Colon (tissue), 2 donors: ENCODE measurements around the gene SLC9A6.
A peak's percentile ranks its signal among the peaks of the same experiment; 100 is the strongest.
"Not testable (repeated sequence)": the region's sequence is repeated elsewhere in the genome, so short reads cannot be mapped to it uniquely, and the experiment has no call there.

Source experiments
- FAIRE-seq: peaks from 2 replicates; lab custom pipeline; 2012; peaks lifted over from hg19 to GRCh38; lab: Jason Lieb, UNC
- donor health status: control.
- donor health status: control.

The SLC9A6 gene

DNA sequence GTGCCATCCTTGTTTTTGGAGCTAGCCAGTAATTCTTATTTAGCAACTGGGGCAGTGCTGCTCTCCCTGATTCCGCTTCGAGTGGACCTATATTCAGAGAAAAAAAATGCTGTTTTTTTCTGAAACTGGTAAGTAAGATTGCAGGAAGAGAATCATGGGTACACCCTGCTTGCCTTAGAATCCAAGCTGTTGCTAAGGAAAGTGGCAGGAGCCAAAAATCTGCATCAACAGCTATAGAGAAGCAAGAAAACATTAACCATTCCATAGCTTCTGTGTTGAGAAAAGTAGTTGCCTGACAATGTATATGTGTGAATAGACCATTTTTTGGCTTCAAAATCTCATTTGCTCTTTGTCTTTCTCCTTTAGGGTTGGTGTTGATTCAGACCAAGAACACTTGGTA, 44.5 kb downstream of the SLC9A6 start:
- FAIRE-seq = no peak

DNA sequence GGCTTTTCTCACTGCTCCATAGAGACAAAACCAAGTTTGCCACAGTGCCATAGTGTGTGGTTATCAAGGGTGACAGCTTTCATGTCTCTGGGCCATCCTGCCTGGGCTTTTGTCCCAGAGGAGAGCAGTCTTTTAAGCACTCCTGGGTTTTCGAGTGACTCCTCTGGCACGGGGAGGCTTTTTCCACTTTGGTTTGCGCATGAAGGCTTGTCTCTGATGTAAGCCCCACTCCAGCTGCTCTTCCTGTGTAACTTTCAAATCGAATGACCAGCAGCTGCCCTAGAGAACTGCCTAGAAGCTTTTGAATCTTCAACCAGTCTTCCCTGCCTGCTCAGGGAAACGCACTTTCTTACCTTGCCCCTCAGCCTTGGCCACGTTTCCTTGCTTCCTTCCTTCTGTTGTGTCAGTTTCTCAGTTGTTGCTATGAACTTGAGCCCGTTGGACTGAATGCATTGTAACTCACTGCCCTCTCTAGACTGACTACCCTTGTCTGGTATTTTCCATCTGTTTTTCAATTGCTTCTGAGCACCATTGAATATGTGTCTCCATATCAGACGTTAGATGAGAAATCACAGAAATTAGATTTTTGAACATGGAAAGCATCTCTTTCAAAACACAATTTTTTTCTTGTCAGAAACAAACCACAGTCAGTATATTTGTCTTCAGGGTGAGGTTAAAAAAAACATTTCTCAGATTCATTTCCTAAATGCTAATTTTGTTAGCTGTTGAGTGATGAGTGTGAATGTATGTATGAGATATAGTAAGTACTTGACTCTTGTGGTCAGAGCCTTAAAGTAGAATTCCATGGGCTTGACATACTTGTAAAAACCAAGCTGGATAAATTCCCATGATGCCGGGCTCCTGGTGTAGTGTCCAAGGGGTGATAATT, 45.3 kb downstream of the SLC9A6 start:
- FAIRE-seq = peak; percentile 36

DNA sequence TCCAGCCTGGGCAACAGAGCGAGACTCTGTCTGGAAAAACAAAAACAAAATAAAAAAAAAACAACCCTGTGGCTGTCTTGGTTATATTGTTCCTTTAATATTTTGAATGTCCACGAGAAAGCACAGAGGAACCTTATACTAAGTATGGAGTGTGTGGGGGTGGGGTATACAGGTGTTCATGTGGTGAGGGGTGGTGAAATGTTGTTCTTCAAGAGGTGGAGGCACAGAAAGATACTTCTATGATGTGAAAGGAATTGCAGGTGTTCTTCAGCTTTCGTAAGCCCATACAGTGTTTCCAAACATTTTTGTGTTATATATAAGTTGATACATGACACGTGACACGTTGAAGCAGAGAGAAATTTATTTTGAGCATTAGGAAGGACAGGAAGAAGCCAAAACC, 46.4 kb downstream of the SLC9A6 start:
- no peak for FAIRE-seq

DNA sequence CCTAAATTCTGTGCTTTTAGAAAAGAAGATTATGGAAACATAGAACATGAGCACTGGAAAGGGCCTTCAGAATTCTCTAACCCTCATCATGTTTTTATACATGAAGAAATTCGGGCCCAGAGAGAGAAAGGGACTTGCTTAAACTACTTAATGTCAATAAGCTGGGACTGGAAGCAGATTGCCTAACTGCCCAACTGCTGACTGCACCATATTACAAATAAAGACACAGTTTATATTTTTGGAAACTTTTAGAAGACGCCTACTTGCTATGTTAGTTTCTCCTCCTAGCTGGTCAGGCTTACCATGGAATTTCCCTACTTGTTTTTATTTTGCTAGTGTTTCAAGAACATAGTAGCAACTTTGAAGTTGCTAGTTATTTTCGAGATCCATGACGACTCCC, 47.1 kb downstream of the SLC9A6 start:
- FAIRE-seq = no peak

DNA sequence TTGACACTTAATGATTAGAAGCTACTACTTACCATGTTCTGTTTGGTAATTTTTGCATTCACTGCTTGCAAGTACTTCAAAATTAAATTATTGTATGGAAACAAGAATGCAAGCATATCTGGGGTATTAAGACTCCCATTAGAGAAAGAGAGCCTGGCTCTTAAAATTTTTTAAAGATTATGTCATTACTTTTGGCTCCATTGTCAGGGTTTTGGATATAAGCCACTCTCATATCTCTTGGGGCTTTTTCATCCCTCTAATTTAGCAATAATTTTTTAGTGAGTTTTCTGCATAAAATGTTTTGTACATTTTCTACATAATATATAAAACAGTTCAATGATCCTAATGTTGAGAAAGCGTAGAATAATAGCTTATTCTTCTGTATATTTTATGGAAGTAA, 49.4 kb downstream of the SLC9A6 start:
- no peak for FAIRE-seq

DNA sequence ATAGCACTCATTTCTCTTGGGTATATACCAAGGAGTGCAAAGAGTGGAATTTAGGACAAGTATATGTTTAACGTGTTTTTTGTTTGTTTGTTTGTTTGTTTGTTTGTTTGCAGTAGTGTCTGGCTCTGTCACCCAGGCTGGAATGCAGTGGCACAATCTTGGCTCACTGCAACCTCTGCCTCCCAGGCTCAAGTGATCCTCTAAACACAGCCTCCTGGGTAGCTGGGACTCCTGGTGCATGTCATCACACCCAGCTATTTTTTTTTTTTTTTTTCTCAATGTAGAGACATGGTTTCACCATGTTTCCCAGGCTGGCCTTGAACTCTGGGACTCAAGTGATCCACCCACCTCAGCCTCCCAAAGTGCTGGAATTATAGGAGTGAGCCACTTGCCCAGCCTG, 50.4 kb downstream of the SLC9A6 start:
- FAIRE-seq = no peak

DNA sequence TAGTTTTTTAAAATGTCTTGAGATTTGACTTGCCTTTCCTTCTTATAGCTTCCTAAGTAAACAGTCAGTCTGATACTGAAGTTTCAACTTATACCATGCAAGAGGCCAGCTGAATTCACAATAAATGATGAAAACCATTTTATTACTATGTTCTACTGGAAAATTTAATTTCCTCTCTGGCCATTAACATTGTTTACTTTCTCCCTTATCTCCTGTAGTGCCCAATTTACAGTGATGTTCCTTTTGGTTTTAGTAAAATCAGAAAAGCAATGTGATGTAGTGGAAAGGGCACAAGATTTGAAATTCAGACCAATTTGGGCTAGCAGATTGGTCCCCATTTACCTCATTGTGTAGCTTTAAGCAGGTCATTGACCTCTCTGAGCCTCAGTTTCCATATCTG, 54.2 kb downstream of the SLC9A6 start:
- FAIRE-seq = no peak

DNA sequence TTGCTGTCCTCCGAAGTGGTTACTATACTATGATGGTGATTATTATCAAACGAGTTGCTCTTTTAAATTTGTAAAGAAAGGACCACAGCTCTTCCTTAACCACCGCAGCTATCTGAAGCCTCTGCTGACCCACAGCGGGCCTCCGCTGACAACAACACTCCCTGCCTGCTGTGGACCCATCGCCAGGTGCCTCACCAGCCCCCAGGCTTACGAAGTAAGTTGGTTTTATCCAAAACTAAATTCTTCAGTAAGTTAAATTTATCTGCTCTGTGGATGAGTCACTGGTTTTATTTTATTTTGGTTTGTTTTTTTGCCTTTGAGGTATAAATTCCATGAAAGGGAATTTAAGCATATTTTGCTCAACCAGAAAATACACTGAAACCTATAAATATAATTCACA, 54.7 kb downstream of the SLC9A6 start:
- no peak for FAIRE-seq

DNA sequence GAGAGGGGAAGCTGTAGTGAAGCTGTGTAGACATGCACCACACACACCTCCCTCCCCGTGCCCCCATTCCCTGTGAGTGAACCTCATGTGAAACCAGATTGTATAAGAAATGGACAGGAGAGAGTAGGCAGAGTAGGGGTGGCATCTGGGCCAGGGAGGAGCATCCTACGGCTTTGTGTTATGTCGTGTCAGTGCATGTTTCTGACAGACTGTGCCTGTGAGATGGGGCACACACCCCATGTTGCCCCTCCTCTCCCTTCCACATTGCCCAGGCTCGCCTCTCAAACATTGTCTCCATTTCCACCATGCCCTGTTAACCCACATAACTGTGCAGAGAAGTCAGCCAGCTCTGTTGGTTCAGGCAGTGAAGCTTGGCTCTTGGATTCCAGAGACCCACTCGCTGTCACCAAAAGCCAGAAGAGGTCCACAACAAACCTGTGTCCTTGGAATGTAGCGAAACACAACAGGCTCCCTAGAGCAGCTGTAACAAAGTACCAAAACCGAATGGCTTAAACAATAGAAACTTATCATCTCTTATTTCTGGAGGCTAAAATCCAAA, 56.1 kb downstream of the SLC9A6 start:
- FAIRE-seq = no peak

DNA sequence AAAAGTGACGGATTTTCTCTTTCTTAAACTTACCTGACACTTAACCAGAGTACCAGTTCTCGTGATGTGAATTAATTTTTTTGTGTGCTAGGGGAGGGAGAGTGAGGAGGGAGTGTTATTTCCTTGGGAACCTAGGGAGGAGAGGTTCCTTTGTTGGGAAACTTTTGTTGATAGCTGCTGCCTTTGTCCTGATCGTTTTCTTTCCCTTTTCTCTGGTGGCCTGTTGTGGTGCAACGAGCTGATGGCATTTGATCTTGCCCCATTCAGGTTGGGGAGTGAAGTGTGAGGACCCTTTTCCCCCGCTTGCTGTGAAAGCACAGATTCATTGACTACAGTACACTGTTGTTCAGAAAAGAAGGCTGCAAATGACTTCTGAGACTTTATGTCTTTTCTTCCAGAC, 59.8 kb downstream of the SLC9A6 start:
- no peak for FAIRE-seq

DNA sequence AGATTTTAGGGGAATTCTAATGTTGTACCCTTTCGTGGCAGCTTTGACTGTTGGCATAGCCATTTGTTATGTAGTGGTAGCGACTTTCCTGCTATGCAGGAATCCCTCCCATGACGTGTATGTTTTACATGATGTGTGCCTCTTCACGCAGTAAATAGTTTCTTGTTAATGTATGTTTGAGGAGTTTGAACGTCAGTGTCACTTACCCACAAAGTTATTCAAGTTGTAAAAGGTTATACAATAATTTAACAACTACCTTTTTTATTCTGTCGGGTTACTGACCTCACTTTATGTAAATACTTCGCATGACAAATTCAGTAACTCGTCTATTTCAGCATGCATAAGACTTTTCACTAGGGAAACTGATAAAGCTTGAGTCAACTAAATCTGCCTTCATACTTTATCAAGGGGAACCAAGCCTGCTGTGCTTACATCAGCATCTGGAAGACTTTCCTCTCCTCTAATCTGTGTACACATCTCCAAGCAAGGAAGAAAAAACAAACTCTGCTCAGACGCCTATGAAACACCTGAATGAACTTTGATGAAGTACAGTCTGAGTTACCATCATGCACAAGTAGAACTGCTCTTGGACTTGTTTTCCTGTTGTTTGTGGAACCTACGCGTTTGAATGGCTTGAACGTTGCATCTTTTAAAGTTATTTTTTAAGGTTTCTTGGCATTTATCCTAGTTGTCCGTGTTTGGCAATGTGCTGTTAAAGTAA, 61.2 kb downstream of the SLC9A6 start:
- FAIRE-seq = peak; percentile 71

DNA sequence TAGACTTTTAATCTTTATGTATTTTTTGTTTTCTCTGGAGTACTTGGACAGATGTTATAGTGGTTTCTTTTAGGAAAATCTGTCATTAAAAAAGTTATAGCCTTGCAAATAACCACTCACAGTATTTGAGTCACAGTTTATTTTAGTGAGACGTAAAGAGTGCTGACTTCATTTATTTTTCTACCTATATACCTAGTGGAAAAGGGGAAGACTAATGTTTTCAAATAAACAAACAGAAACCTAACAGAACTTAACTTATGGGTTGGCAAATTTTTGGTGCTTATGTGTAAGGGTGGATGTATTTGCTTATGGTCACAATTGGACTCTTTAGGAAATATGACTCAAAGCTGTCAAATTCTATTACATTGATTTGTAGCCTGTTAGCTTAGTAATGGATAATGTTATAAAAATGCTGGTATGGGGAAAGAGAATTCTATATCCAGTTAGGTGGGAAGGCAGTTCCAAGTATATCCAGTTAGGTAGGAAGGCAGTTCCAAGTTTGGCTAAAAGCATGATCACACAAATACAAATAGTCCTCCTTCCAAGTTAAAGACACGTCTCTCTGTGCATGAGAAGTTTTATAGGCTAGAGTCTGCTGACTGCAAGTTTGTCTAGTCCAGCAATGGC, 61.9 kb downstream of the SLC9A6 start:
- no peak for FAIRE-seq

DNA sequence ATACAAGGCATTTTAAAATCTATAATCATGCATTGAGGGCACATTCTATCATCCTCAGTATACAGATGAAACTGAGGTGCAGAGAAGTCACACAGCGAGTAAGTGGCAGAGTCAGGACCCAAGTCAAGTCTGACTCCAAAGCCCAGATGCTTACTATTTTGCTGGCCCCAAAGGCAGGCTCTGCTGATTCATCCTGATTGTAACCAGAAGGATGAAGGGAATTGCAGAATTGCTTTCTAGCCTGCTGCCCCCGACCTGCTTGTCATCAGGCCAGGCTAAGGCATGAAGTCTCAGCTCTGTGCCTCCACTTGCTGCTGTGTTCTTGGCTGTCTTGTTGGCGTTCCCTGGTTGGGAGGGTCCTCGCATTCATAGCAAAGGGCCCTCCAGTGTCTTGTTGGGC, 62.7 kb downstream of the SLC9A6 start:
- no peak for FAIRE-seq

DNA sequence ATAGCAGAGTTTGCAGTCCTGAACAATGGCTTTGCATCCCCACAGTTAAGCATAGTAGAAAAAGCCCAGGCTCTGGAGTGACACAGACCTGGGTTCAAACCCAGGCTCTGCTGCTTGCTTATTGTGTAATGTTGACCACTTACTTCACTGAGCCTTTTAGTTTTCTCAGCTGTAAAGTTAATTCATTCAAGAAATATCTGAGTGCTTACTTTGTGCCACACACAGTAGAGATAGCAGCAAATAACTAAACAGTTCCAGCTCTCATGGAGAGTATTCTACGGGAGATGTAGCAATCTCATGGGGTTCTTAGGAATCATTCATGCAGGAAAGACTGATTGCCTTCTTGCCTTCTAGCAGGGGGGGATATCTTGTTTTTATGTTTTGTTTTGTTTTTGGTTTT, 63.2 kb downstream of the SLC9A6 start:
- no peak for FAIRE-seq

DNA sequence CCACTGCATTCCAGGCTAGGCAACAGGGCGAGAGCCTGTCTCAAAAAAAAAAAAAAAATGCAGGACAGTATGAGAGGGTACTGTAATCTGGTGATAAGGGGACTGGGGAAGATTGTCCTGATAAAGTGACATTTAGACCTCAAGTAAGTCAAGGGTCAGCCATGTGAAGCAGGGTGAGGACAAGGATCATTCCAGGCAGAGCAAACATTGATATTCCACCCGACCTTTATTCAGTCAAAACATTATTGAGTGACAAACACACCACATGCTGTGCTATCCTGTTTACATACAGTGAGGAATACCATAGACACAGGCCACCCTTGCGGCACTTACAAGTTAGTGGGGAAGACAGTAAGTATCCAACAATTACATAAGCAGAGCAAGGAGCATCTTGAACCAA, 64.4 kb downstream of the SLC9A6 start:
- FAIRE-seq = no peak

DNA sequence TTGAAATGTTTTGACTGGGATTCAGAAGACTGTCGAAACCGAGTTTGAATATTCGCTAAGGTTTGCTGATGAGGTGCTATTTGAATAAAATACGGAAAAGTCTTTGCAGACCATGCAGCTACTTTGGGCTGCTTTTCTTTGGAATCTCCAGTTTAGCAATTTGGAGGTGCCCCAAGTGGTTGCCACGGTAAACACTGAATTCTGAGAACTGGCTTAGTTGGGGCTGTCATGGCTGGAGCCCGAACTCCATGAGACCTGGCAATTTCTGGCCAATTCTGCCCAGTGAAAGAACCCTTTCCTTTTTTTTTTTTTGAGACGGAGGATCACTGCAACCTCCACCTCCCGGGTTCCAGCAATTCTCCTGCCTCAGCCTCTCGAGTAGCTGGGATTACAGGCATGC, 65.6 kb downstream of the SLC9A6 start:
- FAIRE-seq = not testable (repeated sequence)

DNA sequence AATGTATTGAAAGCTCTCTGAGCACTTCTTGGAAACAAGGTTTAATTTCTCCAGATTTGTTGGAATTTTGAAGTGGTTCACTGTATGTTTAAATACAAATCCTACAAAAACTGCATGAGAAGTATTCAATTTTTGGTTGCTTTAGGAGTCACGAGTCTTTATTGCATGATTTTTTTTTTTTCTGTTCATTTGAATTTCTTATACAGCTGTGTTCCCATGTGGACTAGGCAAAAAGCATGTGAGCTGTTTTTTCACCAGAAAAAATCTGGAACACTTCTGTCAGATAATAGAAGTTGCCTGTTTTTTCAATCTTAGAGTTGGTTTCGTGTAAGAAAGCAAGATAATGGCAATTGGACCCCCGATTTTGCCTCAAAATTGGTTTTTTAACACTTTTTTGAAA, 66.4 kb downstream of the SLC9A6 start:
- FAIRE-seq = no peak

DNA sequence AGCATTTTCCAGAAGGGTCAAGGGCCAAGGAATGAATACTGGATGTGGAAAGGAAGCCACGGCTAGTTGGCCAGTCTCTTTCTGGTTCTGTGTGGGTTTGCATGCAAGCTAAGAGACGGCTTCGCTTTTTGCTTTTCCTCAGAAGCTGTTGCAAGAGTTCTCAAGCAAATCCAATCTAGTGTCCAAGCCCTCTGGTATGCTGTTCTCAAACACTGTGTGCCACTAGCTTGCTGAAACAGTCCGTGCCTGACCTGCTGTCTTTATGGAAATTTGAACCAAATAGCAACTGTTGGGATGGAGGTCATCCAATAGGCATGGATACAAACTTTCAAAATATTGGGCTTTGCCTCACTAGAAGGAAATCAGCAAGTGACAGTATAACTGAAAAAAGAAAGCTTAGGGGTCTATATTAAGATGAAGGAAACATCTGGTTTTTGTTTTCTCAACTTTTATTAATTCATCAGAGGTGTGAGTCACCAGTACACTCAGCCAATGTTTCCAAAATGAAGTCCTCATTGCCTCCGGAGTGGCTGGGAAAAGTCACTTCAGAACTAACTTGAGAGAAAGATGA, 70.5 kb downstream of the SLC9A6 start:
- no peak for FAIRE-seq

DNA sequence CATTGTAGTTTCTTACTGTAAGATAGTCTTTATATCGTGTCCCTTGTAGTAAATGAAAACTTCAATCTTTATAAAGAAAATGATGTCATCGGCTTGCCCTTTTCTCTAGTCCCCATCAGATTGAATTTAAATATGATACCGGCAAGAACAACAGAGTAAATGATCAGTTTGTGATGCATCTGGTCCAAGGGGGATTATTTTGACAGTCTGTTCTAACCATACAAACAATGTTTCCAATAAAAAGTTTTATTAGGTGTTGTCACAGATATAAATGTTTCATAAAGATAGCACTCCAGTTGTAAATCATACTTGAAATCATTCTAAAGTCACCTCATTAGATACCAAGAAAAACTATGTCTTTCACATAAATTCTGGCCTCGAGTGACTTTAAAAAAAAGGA, 72.3 kb downstream of the SLC9A6 start:
- peak; percentile 57 for FAIRE-seq

DNA sequence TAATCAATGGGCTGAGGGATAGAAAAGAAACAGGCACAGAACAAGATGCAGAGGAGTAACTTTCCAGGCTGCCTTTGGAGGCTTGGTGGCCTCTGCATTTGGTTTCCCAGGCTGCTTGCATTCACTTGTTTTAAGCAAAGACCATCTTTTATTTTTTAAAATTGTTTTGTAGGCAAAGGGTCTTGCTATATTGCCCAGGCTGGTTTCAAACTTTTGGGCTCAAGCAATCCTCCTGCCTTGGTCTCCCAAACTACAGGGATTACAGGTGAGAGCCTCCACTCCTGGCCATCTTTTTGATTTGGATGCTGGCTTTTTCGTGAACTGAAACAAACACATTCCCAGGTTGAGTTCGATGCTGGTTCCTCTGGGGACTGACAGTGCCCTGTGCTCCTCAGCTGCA, 74.1 kb downstream of the SLC9A6 start:
- FAIRE-seq = no peak

DNA sequence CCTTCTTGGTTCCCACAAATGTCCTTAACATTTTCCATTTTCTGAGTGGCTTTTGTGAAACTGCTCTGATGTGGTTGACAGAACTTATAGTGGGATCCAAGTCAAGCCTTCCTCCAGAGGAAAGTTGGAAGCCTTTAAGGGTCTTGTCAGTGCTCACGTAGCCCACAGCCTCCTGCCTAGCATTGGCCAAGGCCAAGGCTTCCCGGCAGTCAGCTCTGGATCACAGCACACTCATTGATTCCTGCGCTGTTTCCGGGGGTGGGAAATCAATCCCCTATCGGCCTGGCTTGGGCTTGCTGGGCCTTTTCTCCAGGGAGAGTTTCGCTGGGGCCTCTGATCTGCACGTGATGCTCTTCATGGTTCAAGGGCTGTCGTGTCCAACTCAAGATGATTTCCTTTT, 76.1 kb downstream of the SLC9A6 start:
- FAIRE-seq = no peak

DNA sequence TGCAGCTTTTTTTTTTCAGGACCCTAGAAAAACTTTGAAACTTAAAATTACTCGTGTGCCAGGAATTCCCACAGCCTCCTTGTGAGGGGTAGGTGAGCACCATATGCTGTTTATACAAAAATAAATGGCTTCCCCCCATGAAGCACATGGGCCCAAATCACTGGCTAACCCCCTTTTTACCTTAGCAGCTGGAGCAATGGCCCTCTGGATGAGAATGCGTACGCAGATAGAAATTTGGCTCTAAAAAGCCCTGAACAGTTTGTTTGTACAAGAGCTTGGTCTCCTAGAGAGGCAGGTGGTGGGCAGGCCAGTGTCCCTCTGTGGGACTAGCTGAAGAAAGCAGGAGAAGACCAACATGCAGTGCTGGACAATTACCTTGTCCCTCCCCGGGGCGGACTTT, 76.5 kb downstream of the SLC9A6 start:
- no peak for FAIRE-seq
